ENCODE measurements around the gene ZIC3. TPM values are rescaled to one million over a fixed set of nuclear protein-coding genes. Genes with fewer than 3 reads are reported as not detected.
A peak's percentile ranks its signal among the peaks of the same experiment; 100 is the strongest.

Gene ZIC3
- total and polyA plus RNA-seq, 7 experiments from 2014 or later = not detected

- Histone ChIP-seq H3K27me3 (ENCODE audit: control insufficient read depth in 2 of 2, insufficient read depth in 2 of 2, low read length in 2 of 2) (peaks cover 0 to 16% of the 10 kb centered on the region in 2 donors), H3K4me3 (ENCODE audit: low read length) (no peak overlapping the region), H3K4me1 (ENCODE audit: control insufficient read depth in 2 of 2, insufficient read depth in 2 of 2, low read length in 2 of 2) (peaks cover 0 to 4% of the 10 kb centered on the region in 2 donors), H3K27ac (ENCODE audit: low read depth, low read length) (no peak overlapping the region), H3K9me3 (ENCODE audit: control insufficient read depth in 2 of 3, low read length in 3 of 3) (no peaks in the 10 kb centered on the region), H3K36me3 (ENCODE audit: control insufficient read depth in 2 of 3, insufficient read depth in 3 of 3, low read length in 3 of 3) (no peaks in the 10 kb centered on the region)
- Mint-ChIP-seq H3K4me3 (peak overlapping the region; percentile 39 to 84 (median 77)), H3K9me3 (peaks cover 0 to 21% (median 4%) of the 10 kb centered on the region in 11 donors), H3K27me3 (peaks cover 47 to 76% (median 59%) of the 10 kb centered on the region in 5 donors), H3K27ac (peak overlapping the region in 1 of 9 donors; percentile 81), H3K4me1 (peaks cover 6 to 27% (median 16%) of the 10 kb centered on the region in 7 donors), H3K36me3 (peaks cover 0 to 4% (median 0%) of the 10 kb centered on the region in 5 donors)
- ATAC-seq (no peak), DNase-seq (peak in 1 of 9 donors; percentile 13)
- ChIA-PET POLR2A (no interaction called here), CTCF (no interaction called here)
- intact Hi-C loops (cut with micrococcal nuclease) = no loop called here
Observed at GRCh38 chrX:137566746-137567679, 1.1 kb downstream of the ZIC3 start.

- Histone ChIP-seq H3K9me3 (ENCODE audit: control insufficient read depth in 2 of 3, low read length in 3 of 3) (no peaks in the 10 kb centered on the region), H3K4me3 (ENCODE audit: low read length) (no peak overlapping the region), H3K4me1 (ENCODE audit: control insufficient read depth in 2 of 2, insufficient read depth in 2 of 2, low read length in 2 of 2) (peaks cover 0 to 4% of the 10 kb centered on the region in 2 donors), H3K27ac (ENCODE audit: low read depth, low read length) (no peak overlapping the region), H3K36me3 (ENCODE audit: control insufficient read depth in 2 of 3, insufficient read depth in 3 of 3, low read length in 3 of 3) (no peaks in the 10 kb centered on the region), H3K27me3 (ENCODE audit: control insufficient read depth in 2 of 2, insufficient read depth in 2 of 2, low read length in 2 of 2) (peaks cover 0 to 16% of the 10 kb centered on the region in 2 donors)
- Mint-ChIP-seq H3K4me1 (peaks cover 6 to 27% (median 16%) of the 10 kb centered on the region in 7 donors), H3K36me3 (peaks cover 0 to 4% (median 0%) of the 10 kb centered on the region in 5 donors), H3K27ac (peak overlapping the region in 1 of 9 donors; percentile 81), H3K9me3 (peaks cover 0 to 21% (median 5%) of the 10 kb centered on the region in 11 donors), H3K27me3 (peaks cover 54 to 76% (median 57%) of the 10 kb centered on the region in 5 donors), H3K4me3 (peak overlapping the region in 9 of 10 donors; percentile 64 to 84 (median 77))
- intact Hi-C loops (cut with micrococcal nuclease) = loop anchor here in 1 of 2 donors (2.0 kb wide), 1 partner anchor 141 kb away; no protein-coding TSS in a partner anchor
- ChIA-PET CTCF (no interaction called here), POLR2A (no interaction called here)
- DNase-seq (no peak), ATAC-seq (no peak)
Observed at GRCh38 chrX:137567682-137568232, 1.8 kb downstream of the ZIC3 start.

- peak overlapping the region in 9 of 10 donors; percentile 26 to 83 (median 51) for H3K4me3 Mint-ChIP-seq
- Histone ChIP-seq H3K27ac (ENCODE audit: low read depth, low read length) (no peak overlapping the region), H3K4me1 (ENCODE audit: control insufficient read depth in 2 of 2, insufficient read depth in 2 of 2, low read length in 2 of 2) (peaks cover 0 to 4% of the 10 kb centered on the region in 2 donors), H3K9me3 (ENCODE audit: control insufficient read depth in 2 of 3, low read length in 3 of 3) (no peaks in the 10 kb centered on the region), H3K27me3 (ENCODE audit: control insufficient read depth in 2 of 2, insufficient read depth in 2 of 2, low read length in 2 of 2) (peaks cover 0 to 19% of the 10 kb centered on the region in 2 donors), H3K36me3 (ENCODE audit: control insufficient read depth in 2 of 3, insufficient read depth in 3 of 3, low read length in 3 of 3) (no peaks in the 10 kb centered on the region), H3K4me3 (ENCODE audit: low read length) (no peak overlapping the region)
- H3K27ac Mint-ChIP-seq = peak overlapping the region in 1 of 9 donors; percentile 69
- POLR2A ChIA-PET = no interaction called here
- peaks cover 54 to 74% (median 60%) of the 10 kb centered on the region in 5 donors for H3K27me3 Mint-ChIP-seq
- intact Hi-C loops (cut with micrococcal nuclease) = loop anchor here in 1 of 2 donors (2.0 kb wide), 1 partner anchor 142 kb away; no protein-coding TSS in a partner anchor
- DNase-seq = no peak
- peaks cover 0 to 17% (median 6%) of the 10 kb centered on the region in 11 donors for H3K9me3 Mint-ChIP-seq
- H3K4me1 Mint-ChIP-seq = peaks cover 6 to 27% (median 15%) of the 10 kb centered on the region in 7 donors
- H3K36me3 Mint-ChIP-seq = peaks cover 0 to 4% (median 0%) of the 10 kb centered on the region in 5 donors
- no peak for ATAC-seq
- CTCF ChIA-PET = no interaction called here
Observed at GRCh38 chrX:137568741-137569469, 3.0 kb downstream of the ZIC3 start.

- Mint-ChIP-seq H3K36me3 (peaks cover 0 to 4% (median 0%) of the 10 kb centered on the region in 5 donors), H3K27ac (no peak overlapping the region), H3K4me1 (peaks cover 6 to 23% (median 11%) of the 10 kb centered on the region in 7 donors), H3K4me3 (peak overlapping the region in 6 of 10 donors; percentile 21 to 83 (median 38)), H3K27me3 (peaks cover 49 to 70% (median 56%) of the 10 kb centered on the region in 5 donors), H3K9me3 (peaks cover 0 to 15% (median 6%) of the 10 kb centered on the region in 11 donors)
- Histone ChIP-seq H3K4me1 (ENCODE audit: control insufficient read depth in 2 of 2, insufficient read depth in 2 of 2, low read length in 2 of 2) (peaks cover 0 to 4% of the 10 kb centered on the region in 2 donors), H3K4me3 (ENCODE audit: low read length) (no peak overlapping the region), H3K27ac (ENCODE audit: low read depth, low read length) (no peak overlapping the region), H3K27me3 (ENCODE audit: control insufficient read depth in 2 of 2, insufficient read depth in 2 of 2, low read length in 2 of 2) (peaks cover 0 to 19% of the 10 kb centered on the region in 2 donors), H3K9me3 (ENCODE audit: control insufficient read depth in 2 of 3, low read length in 3 of 3) (no peaks in the 10 kb centered on the region), H3K36me3 (ENCODE audit: control insufficient read depth in 2 of 3, insufficient read depth in 3 of 3, low read length in 3 of 3) (no peaks in the 10 kb centered on the region)
- intact Hi-C loops (cut with micrococcal nuclease) = loop anchor here in 1 of 2 donors (2.0 kb wide), 1 partner anchor 143 kb away; no protein-coding TSS in a partner anchor
- ChIA-PET CTCF (no interaction called here), POLR2A (no interaction called here)
- DNase-seq = no peak
- ATAC-seq = no peak
Observed at GRCh38 chrX:137569470-137569891, 3.6 kb downstream of the ZIC3 start.

- Histone ChIP-seq H3K4me1 (ENCODE audit: control insufficient read depth in 2 of 2, insufficient read depth in 2 of 2, low read length in 2 of 2) (no peaks in the 10 kb centered on the region), H3K27ac (ENCODE audit: low read depth, low read length) (no peak overlapping the region), H3K9me3 (ENCODE audit: control insufficient read depth in 2 of 3, low read length in 3 of 3) (no peaks in the 10 kb centered on the region), H3K27me3 (ENCODE audit: control insufficient read depth in 2 of 2, insufficient read depth in 2 of 2, low read length in 2 of 2) (peaks cover 0 to 12% of the 10 kb centered on the region in 2 donors), H3K4me3 (ENCODE audit: low read length) (no peak overlapping the region), H3K36me3 (ENCODE audit: control insufficient read depth in 2 of 3, insufficient read depth in 3 of 3, low read length in 3 of 3) (no peaks in the 10 kb centered on the region)
- intact Hi-C loops (cut with micrococcal nuclease) = no loop called here
- Mint-ChIP-seq H3K27me3 (peaks cover 30 to 73% (median 59%) of the 10 kb centered on the region in 5 donors), H3K4me3 (no peak overlapping the region), H3K36me3 (no peaks in the 10 kb centered on the region), H3K9me3 (peaks cover 0 to 14% (median 6%) of the 10 kb centered on the region in 11 donors), H3K27ac (no peak overlapping the region), H3K4me1 (peaks cover 0 to 4% (median 1%) of the 10 kb centered on the region in 7 donors)
- ChIA-PET POLR2A (no interaction called here), CTCF (no interaction called here)
- DNase-seq (no peak), ATAC-seq (no peak)
Observed at GRCh38 chrX:137573324-137574101, 7.6 kb downstream of the ZIC3 start.

Measured in naive thymus-derived CD4-positive, alpha-beta T cell (primary cell).